ENCODE results near the gene KIF27. TPM values are rescaled to one million over a fixed set of nuclear protein-coding genes. Genes with fewer than 3 reads are reported as not detected.
"Not testable (repeated sequence)": the region's sequence is repeated elsewhere in the genome, so short reads cannot be mapped to it uniquely, and the experiment has no call there.

Gene KIF27
- polyA plus RNA-seq, 4 donors = 0.27 to 7.2 (median 1.3) TPM

GRCh38 chr9:83919111-83919510, 2.1 kb downstream of the KIF27 start:
- H3K27me3 ChIP-seq (ENCODE audit: control insufficient read depth in 3 of 3, insufficient read depth in 3 of 3, low read length in 3 of 3) = no peaks in the 10 kb centered on the region
- no peak overlapping the region for H3K4me3 ChIP-seq (ENCODE audit: low read depth in 1 of 3, low read length in 3 of 3)
- H3K4me1 ChIP-seq (ENCODE audit: control insufficient read depth in 3 of 3, insufficient read depth in 2 of 3, low read depth in 1 of 3, low read length in 2 of 3) = peaks cover 0 to 3% (median 0%) of the 10 kb centered on the region in 3 donors
- H3K9me3 ChIP-seq (ENCODE audit: control insufficient read depth in 2 of 2, insufficient read depth in 1 of 2, low read depth in 1 of 2, low read length in 1 of 2) = no peaks in the 10 kb centered on the region
- FAIRE-seq (no peak), DNase-seq (no peak)
- 95 to 97% (median 97%) methylated on average over 1 of the region's 1 CpG for WGBS, 3 donors
- peaks cover 0 to 5% (median 0%) of the 10 kb centered on the region in 3 donors for H3K36me3 ChIP-seq (ENCODE audit: control insufficient read depth in 3 of 3, insufficient read depth in 2 of 3, low read depth in 1 of 3, low read length in 3 of 3)
- no peak overlapping the region for H3K27ac ChIP-seq (ENCODE audit: low read depth in 1 of 3, low read length in 2 of 3)

GRCh38 chr9:83912194-83912593, 9.0 kb downstream of the KIF27 start:
- not testable (repeated sequence) for H3K27me3 ChIP-seq (ENCODE audit: control insufficient read depth in 3 of 3, insufficient read depth in 3 of 3, low read length in 3 of 3); H3K36me3 ChIP-seq (ENCODE audit: control insufficient read depth in 3 of 3, insufficient read depth in 2 of 3, low read depth in 1 of 3, low read length in 3 of 3); H3K4me3 ChIP-seq (ENCODE audit: low read depth in 1 of 3, low read length in 3 of 3); H3K27ac ChIP-seq (ENCODE audit: low read depth in 1 of 3, low read length in 2 of 3); H3K4me1 ChIP-seq (ENCODE audit: control insufficient read depth in 3 of 3, insufficient read depth in 2 of 3, low read depth in 1 of 3, low read length in 2 of 3); H3K9me3 ChIP-seq (ENCODE audit: control insufficient read depth in 2 of 2, insufficient read depth in 1 of 2, low read depth in 1 of 2, low read length in 1 of 2)
- WGBS, 3 donors = 18 to 31% (median 21%) methylated on average over 3 of the region's 3 CpGs
- peak; percentile 96 for FAIRE-seq
- DNase-seq = peak in 1 of 2 donors; percentile 9

GRCh38 chr9:83906144-83906543, 15.1 kb downstream of the KIF27 start:
- DNase-seq (no peak), FAIRE-seq (no peak)

GRCh38 chr9:83900615-83901014, 20.6 kb downstream of the KIF27 start:
- not testable (repeated sequence) for H3K9me3 ChIP-seq (ENCODE audit: control insufficient read depth in 2 of 2, insufficient read depth in 1 of 2, low read depth in 1 of 2, low read length in 1 of 2); DNase-seq; H3K4me1 ChIP-seq (ENCODE audit: control insufficient read depth in 3 of 3, insufficient read depth in 2 of 3, low read depth in 1 of 3, low read length in 2 of 3); H3K4me3 ChIP-seq (ENCODE audit: low read depth in 1 of 3, low read length in 3 of 3); H3K36me3 ChIP-seq (ENCODE audit: control insufficient read depth in 3 of 3, insufficient read depth in 2 of 3, low read depth in 1 of 3, low read length in 3 of 3); H3K27me3 ChIP-seq (ENCODE audit: control insufficient read depth in 3 of 3, insufficient read depth in 3 of 3, low read length in 3 of 3); H3K27ac ChIP-seq (ENCODE audit: low read depth in 1 of 3, low read length in 2 of 3); FAIRE-seq
- 87 to 91% (median 90%) methylated on average over 5 of the region's 5 CpGs for WGBS, 3 donors

More at GRCh38 chr9:83906144-83906543, 15.1 kb downstream of the KIF27 start:
- Histone ChIP-seq H3K27me3 (ENCODE audit: control insufficient read depth in 3 of 3, insufficient read depth in 3 of 3, low read length in 3 of 3) (no peaks in the 10 kb centered on the region), H3K4me3 (ENCODE audit: low read depth in 1 of 3, low read length in 3 of 3) (no peak overlapping the region), H3K36me3 (ENCODE audit: control insufficient read depth in 3 of 3, insufficient read depth in 2 of 3, low read depth in 1 of 3, low read length in 3 of 3) (no peaks in the 10 kb centered on the region), H3K27ac (ENCODE audit: low read depth in 1 of 3, low read length in 2 of 3) (no peak overlapping the region), H3K4me1 (ENCODE audit: control insufficient read depth in 3 of 3, insufficient read depth in 2 of 3, low read depth in 1 of 3, low read length in 2 of 3) (no peaks in the 10 kb centered on the region), H3K9me3 (ENCODE audit: control insufficient read depth in 2 of 2, insufficient read depth in 1 of 2, low read depth in 1 of 2, low read length in 1 of 2) (no peaks in the 10 kb centered on the region)

- not testable (repeated sequence) for H3K9me3 ChIP-seq (ENCODE audit: control insufficient read depth in 2 of 2, insufficient read depth in 1 of 2, low read depth in 1 of 2, low read length in 1 of 2); H3K36me3 ChIP-seq (ENCODE audit: control insufficient read depth in 3 of 3, insufficient read depth in 2 of 3, low read depth in 1 of 3, low read length in 3 of 3); H3K27me3 ChIP-seq (ENCODE audit: control insufficient read depth in 3 of 3, insufficient read depth in 3 of 3, low read length in 3 of 3); FAIRE-seq; H3K27ac ChIP-seq (ENCODE audit: low read depth in 1 of 3, low read length in 2 of 3); DNase-seq; H3K4me3 ChIP-seq (ENCODE audit: low read depth in 1 of 3, low read length in 3 of 3); H3K4me1 ChIP-seq (ENCODE audit: control insufficient read depth in 3 of 3, insufficient read depth in 2 of 3, low read depth in 1 of 3, low read length in 2 of 3)
- 76 to 90% (median 78%) methylated on average over 2 of the region's 2 CpGs for WGBS, 3 donors
Measured at GRCh38 chr9:83894301-83894700, 26.9 kb downstream of the KIF27 start.

GRCh38 chr9:83886498-83886897, 34.7 kb downstream of the KIF27 start:
- WGBS, 3 donors = 94 to 99% (median 98%) methylated on average over 2 of the region's 2 CpGs
- H3K9me3 ChIP-seq (ENCODE audit: control insufficient read depth in 2 of 2, insufficient read depth in 1 of 2, low read depth in 1 of 2, low read length in 1 of 2); H3K27ac ChIP-seq (ENCODE audit: low read depth in 1 of 3, low read length in 2 of 3); H3K4me1 ChIP-seq (ENCODE audit: control insufficient read depth in 3 of 3, insufficient read depth in 2 of 3, low read depth in 1 of 3, low read length in 2 of 3); DNase-seq; FAIRE-seq; H3K36me3 ChIP-seq (ENCODE audit: control insufficient read depth in 3 of 3, insufficient read depth in 2 of 3, low read depth in 1 of 3, low read length in 3 of 3); H3K27me3 ChIP-seq (ENCODE audit: control insufficient read depth in 3 of 3, insufficient read depth in 3 of 3, low read length in 3 of 3); H3K4me3 ChIP-seq (ENCODE audit: low read depth in 1 of 3, low read length in 3 of 3): not testable (repeated sequence)

- H3K27me3 ChIP-seq (ENCODE audit: control insufficient read depth in 3 of 3, insufficient read depth in 3 of 3, low read length in 3 of 3); H3K27ac ChIP-seq (ENCODE audit: low read depth in 1 of 3, low read length in 2 of 3); H3K4me3 ChIP-seq (ENCODE audit: low read depth in 1 of 3, low read length in 3 of 3); FAIRE-seq; H3K4me1 ChIP-seq (ENCODE audit: control insufficient read depth in 3 of 3, insufficient read depth in 2 of 3, low read depth in 1 of 3, low read length in 2 of 3); H3K36me3 ChIP-seq (ENCODE audit: control insufficient read depth in 3 of 3, insufficient read depth in 2 of 3, low read depth in 1 of 3, low read length in 3 of 3); DNase-seq; H3K9me3 ChIP-seq (ENCODE audit: control insufficient read depth in 2 of 2, insufficient read depth in 1 of 2, low read depth in 1 of 2, low read length in 1 of 2): not testable (repeated sequence)
- 69 to 81% (median 76%) methylated on average over 3 of the region's 3 CpGs for WGBS, 3 donors
Measured at GRCh38 chr9:83885559-83886240, 35.5 kb downstream of the KIF27 start.

GRCh38 chr9:83881687-83882408, 39.4 kb downstream of the KIF27 start:
- not testable (repeated sequence) for FAIRE-seq; H3K36me3 ChIP-seq (ENCODE audit: control insufficient read depth in 3 of 3, insufficient read depth in 2 of 3, low read depth in 1 of 3, low read length in 3 of 3); H3K27ac ChIP-seq (ENCODE audit: low read depth in 1 of 3, low read length in 2 of 3); DNase-seq; H3K4me3 ChIP-seq (ENCODE audit: low read depth in 1 of 3, low read length in 3 of 3); H3K9me3 ChIP-seq (ENCODE audit: control insufficient read depth in 2 of 2, insufficient read depth in 1 of 2, low read depth in 1 of 2, low read length in 1 of 2); H3K4me1 ChIP-seq (ENCODE audit: control insufficient read depth in 3 of 3, insufficient read depth in 2 of 3, low read depth in 1 of 3, low read length in 2 of 3); H3K27me3 ChIP-seq (ENCODE audit: control insufficient read depth in 3 of 3, insufficient read depth in 3 of 3, low read length in 3 of 3)
- WGBS, 3 donors = 94 to 97% (median 95%) methylated on average over 6 of the region's 6 CpGs
